Fibroblast of the aortic adventitia (primary cell): ENCODE results near the gene COG4. TPM values are rescaled to one million over a fixed set of nuclear protein-coding genes. Genes with fewer than 3 reads are reported as not detected.

ENCODE experiments used
- DNase-seq: peaks from one replicate; pipeline ENCODE4 v3.0.0-alpha.2; 2010; ENCODE audit warnings: low read depth
- H3K4me3 ChIP-seq: 2 replicates; pipeline ENCODE4 v1.5.1; 2011; ENCODE audit warnings: low read depth, mild to moderate bottlenecking, control low read depth, low read length, moderate library complexity
- CTCF ChIP-seq: IDR thresholded peaks from 2 replicates; pipeline ENCODE4 v1.5.1; 2011; ENCODE audit warnings: mild to moderate bottlenecking, low read length, control low read depth, inconsistent platforms; ENCODE audit not compliant: insufficient read depth
- total RNA-seq: library from RNA; depleted of rRNA; stranded (reverse); fragments of >200 nt; gene quantifications from 2 replicates; pipeline ENCODE4 v1.2.3, GENCODE V29; 2012; ENCODE audit warnings: low replicate concordance

The COG4 gene
- total RNA-seq, 1 donor, result 59.9 TPM

DNA sequence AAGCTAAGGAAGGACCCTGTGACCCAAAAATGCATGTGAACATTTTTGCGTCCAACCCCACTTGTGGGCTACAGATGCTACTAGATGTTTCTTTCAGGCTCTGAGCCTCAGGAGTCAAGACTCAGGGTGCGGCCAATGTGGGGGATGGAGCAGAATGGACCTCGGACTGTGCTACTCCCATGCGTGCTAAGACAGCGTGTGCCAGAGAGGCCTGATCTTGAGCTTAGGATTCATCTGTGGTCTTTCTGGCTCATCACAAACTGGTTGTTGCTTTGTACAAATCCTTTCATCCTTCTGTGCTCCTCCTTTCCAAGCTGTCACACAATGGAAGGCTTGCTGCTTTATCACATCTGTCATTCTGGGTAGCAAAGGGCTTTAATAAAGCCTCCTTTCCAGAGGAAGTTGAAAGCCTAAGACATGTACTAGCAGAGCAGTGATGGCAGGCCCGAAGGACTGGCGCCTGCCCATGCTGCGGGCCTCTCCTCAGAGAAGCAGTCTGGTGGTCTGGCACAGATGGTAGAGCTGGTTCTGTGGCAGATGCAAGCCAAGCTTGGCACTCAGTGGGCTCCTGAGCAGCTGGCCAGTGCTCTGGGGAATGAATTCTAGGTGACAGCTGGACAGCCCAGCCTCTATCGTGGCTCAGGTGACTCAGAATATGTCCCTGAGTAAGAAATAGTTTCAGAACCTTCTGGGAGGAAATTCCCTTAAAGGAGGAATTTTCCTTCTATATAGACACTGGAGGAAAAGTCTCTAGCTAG lies 27.8 kb downstream of the COG4 start:
- no peak overlapping the region for H3K4me3 ChIP-seq
- no peak for TF ChIP-seq CTCF
- no peak for DNase-seq

DNA sequence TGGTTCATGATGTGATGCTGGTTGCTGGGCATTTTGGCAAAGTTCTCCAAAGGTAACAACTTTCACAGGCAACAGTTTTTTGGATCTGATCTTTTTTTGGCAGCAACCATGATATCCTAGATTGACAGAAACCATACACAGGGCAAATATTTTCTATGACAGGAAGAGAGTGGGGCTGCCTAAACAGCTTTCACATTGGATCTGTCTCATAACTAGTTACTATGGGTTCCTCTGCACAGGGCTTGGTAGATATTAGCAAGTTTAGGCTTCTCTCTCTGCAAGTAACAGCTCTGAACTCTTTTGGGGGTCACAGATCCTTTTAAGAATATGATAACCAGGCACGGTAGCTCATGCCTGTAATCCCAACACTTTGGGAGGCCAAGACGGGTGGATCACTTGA lies 28.6 kb downstream of the COG4 start:
- no peak overlapping the region for H3K4me3 ChIP-seq
- TF ChIP-seq CTCF, result no peak
- DNase-seq, result no peak

DNA sequence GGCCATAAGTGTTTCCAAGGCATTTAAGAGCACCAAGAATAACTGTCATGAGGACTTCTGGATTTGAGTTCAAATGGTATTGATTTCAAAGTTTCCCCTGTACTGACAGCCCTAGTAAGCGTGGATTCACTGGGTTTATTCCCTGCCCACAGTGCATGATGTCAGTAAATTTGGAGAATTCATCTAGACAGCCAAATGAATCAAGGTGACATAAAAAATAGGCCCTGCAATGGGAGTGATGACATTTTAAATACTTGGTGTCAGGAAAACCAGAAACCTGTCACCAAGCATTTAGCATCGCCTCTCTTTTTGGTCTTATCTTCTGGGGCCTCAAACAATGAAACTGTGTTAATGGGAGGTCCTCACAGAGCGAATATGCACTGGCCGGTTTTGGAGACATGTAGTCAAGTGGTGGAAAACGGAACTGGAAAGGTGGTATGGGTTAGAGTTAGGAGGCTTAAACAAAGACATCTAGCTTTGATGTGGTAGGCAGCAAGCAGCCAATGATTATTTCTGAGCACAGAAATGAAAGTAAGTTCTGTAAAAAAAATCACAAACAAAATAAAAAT lies 29.1 kb downstream of the COG4 start:
- no peak overlapping the region for H3K4me3 ChIP-seq
- no peak for TF ChIP-seq CTCF
- no peak for DNase-seq

DNA sequence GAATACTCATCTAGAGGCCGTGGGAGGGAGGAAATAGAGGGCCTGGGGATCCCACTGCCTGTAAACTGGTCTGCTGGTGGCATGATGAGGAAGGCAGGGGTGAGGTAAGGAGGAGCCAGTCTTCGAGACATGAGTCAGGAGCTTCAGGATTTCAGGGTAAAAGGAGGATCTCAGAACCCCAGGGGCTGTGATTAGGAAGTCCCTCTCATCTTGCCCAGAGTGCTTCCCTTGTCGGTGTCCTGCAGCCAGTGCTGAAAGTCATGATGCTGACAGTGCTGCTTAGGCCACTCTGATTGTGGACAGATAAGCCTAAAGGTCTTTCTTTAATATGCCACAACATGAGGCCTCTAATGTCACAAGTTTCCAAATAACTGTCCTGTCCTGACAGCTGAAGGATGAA lies 29.6 kb downstream of the COG4 start:
- DNase-seq, result no peak
- TF ChIP-seq CTCF, result no peak
- H3K4me3 ChIP-seq, result no peak overlapping the region

- no peak for TF ChIP-seq CTCF
- no peak overlapping the region for H3K4me3 ChIP-seq
- no peak for DNase-seq
These were observed 33.1 kb downstream of the COG4 start for GRCh38 chr16:70490261-70490660.

DNA sequence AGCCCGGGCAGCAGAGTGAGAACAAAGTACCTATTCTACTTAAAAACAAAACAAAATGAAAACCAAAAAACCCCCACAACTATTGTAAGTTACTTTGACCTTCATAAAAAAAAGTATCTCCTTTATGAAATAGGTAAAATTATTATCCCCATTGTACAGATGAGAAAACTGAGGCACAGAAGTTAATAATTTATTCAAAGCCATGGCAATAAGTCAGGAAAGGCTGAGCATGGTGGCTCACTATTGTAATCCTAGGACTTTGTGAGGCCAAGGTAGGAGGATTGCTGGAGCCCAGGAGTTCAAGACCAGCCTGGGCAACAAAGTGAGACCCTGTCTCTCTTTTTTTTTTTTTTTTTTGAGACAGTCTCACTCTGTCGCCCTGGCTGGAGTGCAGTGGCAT lies 38.5 kb downstream of the COG4 start:
- no peak for DNase-seq
- TF ChIP-seq CTCF, result no peak
- H3K4me3 ChIP-seq, result no peak overlapping the region
